ENCODE results near the gene CHD1. TPM values are rescaled to one million over a fixed set of nuclear protein-coding genes. Genes with fewer than 3 reads are reported as not detected.

CHD1 gene
- 66.4 TPM for total RNA-seq

DNA sequence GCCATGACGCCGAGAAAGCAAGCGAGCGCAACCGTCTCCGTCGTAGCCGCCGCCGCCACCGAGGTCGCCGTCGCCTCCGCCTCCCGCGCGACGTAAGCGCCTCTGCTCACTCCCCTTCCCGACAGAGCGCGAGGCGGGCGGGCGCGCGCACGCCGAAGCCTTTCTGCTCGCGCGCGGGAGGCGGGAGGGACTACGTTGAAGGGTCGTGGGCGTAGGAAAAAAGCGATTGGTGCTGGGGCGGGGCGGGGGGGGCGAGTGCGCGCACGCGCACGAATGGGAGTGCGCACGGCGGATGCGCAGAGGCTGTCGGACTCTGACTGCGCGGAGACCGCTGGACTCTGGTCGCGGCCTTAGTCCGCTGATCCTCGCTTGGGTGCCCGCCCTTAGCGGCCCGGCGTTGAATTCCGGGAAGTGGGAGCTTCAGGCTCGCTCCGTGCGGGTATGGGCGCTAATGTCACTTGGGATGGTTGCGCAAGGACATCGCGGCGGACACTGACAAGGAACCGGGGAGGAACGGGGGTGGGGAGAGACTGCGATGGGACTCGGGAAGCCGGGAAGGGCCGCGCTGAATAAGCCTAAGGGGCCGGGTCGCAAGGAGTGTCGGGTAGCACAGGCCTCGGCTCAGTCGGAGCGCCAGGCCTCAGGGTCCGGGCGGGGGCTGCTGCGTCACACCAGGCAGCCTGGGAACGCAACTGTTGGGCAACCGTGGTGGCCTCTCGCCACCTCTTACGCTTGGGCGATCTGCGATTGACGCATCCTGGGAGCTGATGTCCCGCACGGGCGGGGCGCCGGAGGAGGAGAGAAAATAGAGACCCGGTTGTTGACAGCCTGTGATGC lies at the start of gene CHD1:
Gene CHD1 (minus strand): TSS at position 135 of the 837 bp plus-strand sequence. CDS start 2,621 bp downstream, outside the sequence.

Small RNA genes lying within 50 kb of the gene (small RNA-seq; reads per million reads assigned to genes)
- gene RF00019 (not detected), gene RNU6-402P (not detected)

Other genes starting within 250 kb of the CHD1 start
- gene RGMB, start 155.3 kb downstream of the CHD1 start, total RNA-seq, result 95.5 TPM

All from diencephalon (tissue), 1 donor.